Smooth muscle cell (in vitro differentiated cells): ENCODE measurements around the gene OR5K2. TPM values are rescaled to one million over a fixed set of nuclear protein-coding genes. Genes with fewer than 3 reads are reported as not detected.

ENCODE experiments used
- DNase-seq: peaks from one replicate; lab custom pipeline; 2025; ENCODE audit not compliant: unreplicated experiment; lab: John Stamatoyannopoulos, UW
- H2AFZ ChIP-seq: fragments of 200-600 bp; sonication (generic); 2 replicates; pipeline ENCODE4 v1.6.0; 2016; ENCODE audit warnings: antibody characterized with exemption, low read depth, mild to moderate bottlenecking
- H3F3A ChIP-seq: fragments of 200-600 bp; sonication (generic); 2 replicates; pipeline ENCODE4 v1.6.0; 2017; ENCODE audit warnings: antibody characterized with exemption, low read depth
- H3K27ac ChIP-seq: fragments of 200-600 bp; sonication (generic); 2 replicates; pipeline ENCODE4 v1.5.1; 2016; ENCODE audit warnings: low read depth, mild to moderate bottlenecking
- H3K27me3 ChIP-seq: fragments of 200-600 bp; sonication (generic); 2 replicates; pipeline ENCODE4 v1.6.1; 2016; ENCODE audit warnings: low read depth, mild to moderate bottlenecking
- H3K36me3 ChIP-seq: fragments of 200-600 bp; sonication (generic); 2 replicates; pipeline ENCODE4 v1.5.1; 2016; ENCODE audit warnings: low read depth
- H3K4me1 ChIP-seq: fragments of 200-600 bp; sonication (generic); 2 replicates; pipeline ENCODE4 v1.5.1; 2016; ENCODE audit warnings: low read depth
- H3K4me2 ChIP-seq: fragments of 200-600 bp; sonication (generic); 2 replicates; pipeline ENCODE4 v1.6.0; 2016; ENCODE audit warnings: mild to moderate bottlenecking
- H3K4me3 ChIP-seq: fragments of 200-600 bp; sonication (generic); 2 replicates; pipeline ENCODE4 v1.5.1; 2016; ENCODE audit warnings: mild to moderate bottlenecking
- H3K79me2 ChIP-seq: fragments of 200-600 bp; sonication (generic); 2 replicates; pipeline ENCODE4 v1.6.0; 2016; ENCODE audit warnings: low read depth, mild to moderate bottlenecking
- H3K9ac ChIP-seq: fragments of 200-600 bp; sonication (generic); 2 replicates; pipeline ENCODE4 v1.6.0; 2016; ENCODE audit warnings: low read depth
- H3K9me3 ChIP-seq: fragments of 200-600 bp; sonication (generic); replicated peaks from 2 replicates; pipeline ENCODE4 v1.5.1; 2016; ENCODE audit warnings: low read depth
- H4K20me1 ChIP-seq: fragments of 200-600 bp; sonication (generic); 2 replicates; pipeline ENCODE4 v1.6.0; 2016; ENCODE audit warnings: low read depth
- WGBS: methylation state at CpG from one replicate; pipeline ENCODE4 v1.1.7; 2016; ENCODE audit warnings: low lambda C conversion rate; 5-methylcytosine and 5-hydroxymethylcytosine counted together
- polyA plus RNA-seq: library from polyadenylated mRNA; unstranded; fragments of >200 nt; fragmentation: Nextera tagmentation; extraction: Ambion mirVana; gene quantifications from 2 replicates; pipeline ENCODE4 v1.2.1, GENCODE V29; 2016
- total RNA-seq: library from RNA; depleted of rRNA; stranded (reverse); fragments of >200 nt; gene quantifications from 2 replicates; pipeline ENCODE4 v1.2.3, GENCODE V29; 2014
- TF ChIP-seq, protein P1 (sequence below): fragments of 200-600 bp; sonication (generic); IDR thresholded peaks from 2 replicates; pipeline ENCODE4 v1.5.1; 2017; ENCODE audit warnings: borderline replicate concordance, mild to moderate bottlenecking, antibody characterized with exemption; ENCODE audit not compliant: insufficient read depth, poor library complexity, severe bottlenecking

OR5K2 gene
- total and polyA plus RNA-seq, 2 experiments from 2014 or later, result not detected

DNA sequence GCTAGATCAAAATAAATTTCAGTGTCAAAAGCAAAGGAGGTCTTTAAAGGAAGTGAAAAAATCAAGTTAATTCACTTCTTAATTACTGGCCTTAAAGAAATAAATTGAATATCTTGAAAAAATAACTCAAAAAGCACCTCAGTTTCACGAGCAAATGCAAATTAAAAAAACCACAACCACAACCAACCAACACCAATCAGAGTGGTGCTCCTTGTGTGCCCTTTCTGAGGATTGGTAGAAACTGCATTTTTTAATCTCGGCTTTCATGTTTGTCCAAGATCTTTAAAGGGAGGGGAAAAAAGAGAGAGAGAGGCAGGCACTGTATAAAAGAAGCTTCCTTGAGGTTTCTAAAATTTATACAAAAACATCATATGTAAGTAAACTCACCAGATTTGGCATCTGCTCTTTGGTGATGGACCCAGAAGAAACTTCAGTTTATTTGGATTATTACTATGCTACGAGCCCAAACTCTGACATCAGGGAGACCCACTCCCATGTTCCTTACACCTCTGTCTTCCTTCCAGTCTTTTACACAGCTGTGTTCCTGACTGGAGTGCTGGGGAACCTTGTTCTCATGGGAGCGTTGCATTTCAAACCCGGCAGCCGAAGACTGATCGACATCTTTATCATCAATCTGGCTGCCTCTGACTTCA, 34.3 kb downstream of the OR5K2 start, which contains the start of gene GPR15:
TSS of gene GPR15 (plus strand) at position 357 of the 653 bp plus-strand sequence. CDS start at position 413, 56 bp downstream.
- no peak within 1 kb of the TSS for H2AFZ ChIP-seq
- 90% methylated on average over 7 of the region's 7 CpGs for WGBS
- H3K4me2 ChIP-seq, result no peak within 1 kb of the TSS
- no peak within 1 kb of the TSS for H3K4me3 ChIP-seq
- no peaks in the 10 kb centered on the region for H3K79me2 ChIP-seq
- no peaks in the 10 kb centered on the region for H3K27me3 ChIP-seq
- H3K9ac ChIP-seq, result no peak within 1 kb of the TSS
- H3K9me3 ChIP-seq, result no peaks in the 10 kb centered on the region
- H3K36me3 ChIP-seq, result no peaks in the 10 kb centered on the region
- H3F3A ChIP-seq, result no peaks in the 10 kb centered on the region
- TF ChIP-seq, protein P1, sequence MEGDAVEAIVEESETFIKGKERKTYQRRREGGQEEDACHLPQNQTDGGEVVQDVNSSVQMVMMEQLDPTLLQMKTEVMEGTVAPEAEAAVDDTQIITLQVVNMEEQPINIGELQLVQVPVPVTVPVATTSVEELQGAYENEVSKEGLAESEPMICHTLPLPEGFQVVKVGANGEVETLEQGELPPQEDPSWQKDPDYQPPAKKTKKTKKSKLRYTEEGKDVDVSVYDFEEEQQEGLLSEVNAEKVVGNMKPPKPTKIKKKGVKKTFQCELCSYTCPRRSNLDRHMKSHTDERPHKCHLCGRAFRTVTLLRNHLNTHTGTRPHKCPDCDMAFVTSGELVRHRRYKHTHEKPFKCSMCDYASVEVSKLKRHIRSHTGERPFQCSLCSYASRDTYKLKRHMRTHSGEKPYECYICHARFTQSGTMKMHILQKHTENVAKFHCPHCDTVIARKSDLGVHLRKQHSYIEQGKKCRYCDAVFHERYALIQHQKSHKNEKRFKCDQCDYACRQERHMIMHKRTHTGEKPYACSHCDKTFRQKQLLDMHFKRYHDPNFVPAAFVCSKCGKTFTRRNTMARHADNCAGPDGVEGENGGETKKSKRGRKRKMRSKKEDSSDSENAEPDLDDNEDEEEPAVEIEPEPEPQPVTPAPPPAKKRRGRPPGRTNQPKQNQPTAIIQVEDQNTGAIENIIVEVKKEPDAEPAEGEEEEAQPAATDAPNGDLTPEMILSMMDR, result no peak
- no peak for DNase-seq
- H3K27ac ChIP-seq, result no peak within 1 kb of the TSS
- H3K4me1 ChIP-seq, result peaks cover 14% of the 10 kb centered on the region
- H4K20me1 ChIP-seq, result no peaks in the 10 kb centered on the region

DNA sequence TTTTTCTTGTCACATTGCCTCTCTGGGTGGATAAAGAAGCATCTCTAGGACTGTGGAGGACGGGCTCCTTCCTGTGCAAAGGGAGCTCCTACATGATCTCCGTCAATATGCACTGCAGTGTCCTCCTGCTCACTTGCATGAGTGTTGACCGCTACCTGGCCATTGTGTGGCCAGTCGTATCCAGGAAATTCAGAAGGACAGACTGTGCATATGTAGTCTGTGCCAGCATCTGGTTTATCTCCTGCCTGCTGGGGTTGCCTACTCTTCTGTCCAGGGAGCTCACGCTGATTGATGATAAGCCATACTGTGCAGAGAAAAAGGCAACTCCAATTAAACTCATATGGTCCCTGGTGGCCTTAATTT, 34.8 kb downstream of the OR5K2 start:
- TF ChIP-seq, protein P1, result no peak
- no peak overlapping the region for H2AFZ ChIP-seq

DNA sequence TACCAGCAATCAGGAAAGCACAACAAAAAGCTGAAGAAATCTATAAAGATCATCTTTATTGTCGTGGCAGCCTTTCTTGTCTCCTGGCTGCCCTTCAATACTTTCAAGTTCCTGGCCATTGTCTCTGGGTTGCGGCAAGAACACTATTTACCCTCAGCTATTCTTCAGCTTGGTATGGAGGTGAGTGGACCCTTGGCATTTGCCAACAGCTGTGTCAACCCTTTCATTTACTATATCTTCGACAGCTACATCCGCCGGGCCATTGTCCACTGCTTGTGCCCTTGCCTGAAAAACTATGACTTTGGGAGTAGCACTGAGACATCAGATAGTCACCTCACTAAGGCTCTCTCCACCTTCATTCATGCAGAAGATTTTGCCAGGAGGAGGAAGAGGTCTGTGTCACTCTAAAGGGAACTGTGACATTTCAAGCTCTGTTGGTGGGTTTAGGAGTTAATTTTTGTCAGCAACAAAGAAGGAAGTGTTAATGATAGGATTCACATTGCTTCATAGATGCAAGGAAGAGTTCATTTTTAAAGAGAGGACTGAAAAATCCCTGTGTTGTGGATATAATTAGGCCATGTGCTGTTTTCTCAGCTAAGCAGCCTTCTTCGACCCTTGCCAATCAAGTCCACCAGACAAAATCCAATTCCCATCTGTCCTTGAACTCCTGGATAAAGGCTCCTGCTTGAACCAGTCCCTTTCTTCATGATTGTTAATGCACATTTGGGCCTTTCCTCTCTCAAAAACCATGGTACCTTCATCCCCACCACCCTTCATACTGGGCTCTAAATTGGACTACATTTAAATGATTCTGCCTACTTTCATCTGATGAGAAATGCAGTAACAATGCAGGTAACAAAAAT, 35.5 kb downstream of the OR5K2 start:
- WGBS, result 94% methylated on average over 6 of the region's 6 CpGs
- no peaks in the 10 kb centered on the region for H4K20me1 ChIP-seq
- no peak overlapping the region for H2AFZ ChIP-seq
- no peak overlapping the region for H3K4me2 ChIP-seq
- no peak overlapping the region for H3K9ac ChIP-seq
- no peaks in the 10 kb centered on the region for H3K27me3 ChIP-seq
- DNase-seq, result no peak
- TF ChIP-seq, protein P1, result no peak
- peaks cover 11% of the 10 kb centered on the region for H3K4me1 ChIP-seq
- no peaks in the 10 kb centered on the region for H3K79me2 ChIP-seq
- H3K9me3 ChIP-seq, result no peaks in the 10 kb centered on the region
- no peak overlapping the region for H3K4me3 ChIP-seq
- no peaks in the 10 kb centered on the region for H3F3A ChIP-seq
- no peaks in the 10 kb centered on the region for H3K36me3 ChIP-seq
- no peak overlapping the region for H3K27ac ChIP-seq

More for the DNA sequence above, 34.8 kb downstream of the OR5K2 start:
- H3K4me3 ChIP-seq, result no peak overlapping the region
- H3K9me3 ChIP-seq, result no peaks in the 10 kb centered on the region
- H3K4me1 ChIP-seq, result peaks cover 14% of the 10 kb centered on the region
- no peaks in the 10 kb centered on the region for H3K36me3 ChIP-seq
- H3K27me3 ChIP-seq, result no peaks in the 10 kb centered on the region
- no peaks in the 10 kb centered on the region for H3F3A ChIP-seq
- H4K20me1 ChIP-seq, result no peaks in the 10 kb centered on the region
- no peak overlapping the region for H3K4me2 ChIP-seq
- H3K27ac ChIP-seq, result no peak overlapping the region
- no peak overlapping the region for H3K9ac ChIP-seq
- H3K79me2 ChIP-seq, result no peaks in the 10 kb centered on the region
- DNase-seq, result no peak
- WGBS, result 92% methylated on average over 5 of the region's 5 CpGs
